Heart left ventricle (tissue), 16 donors: ENCODE data around the gene SNX25. TPM values are rescaled to one million over a fixed set of nuclear protein-coding genes. Genes with fewer than 3 reads are reported as not detected.
A peak's percentile ranks its signal among the peaks of the same experiment; 100 is the strongest.

Source experiments
- ATAC-seq, 4 donors: fragments of 200-7000 bp; cut with Tn5 transposase; one replicate each; pipeline ENCODE4 v1.9.1; 2020 to 2022; ENCODE audit warnings: moderate library complexity in 4 of 4, mild to moderate bottlenecking in 3 of 4, moderate number of reproducible peaks in 1 of 4
- DNase-seq, 5 donors: peaks; one replicate each; pipeline ENCODE4 v3.0.0-alpha.2; 2020
- H3K27ac ChIP-seq, 12 donors: fragments of 200-600 bp; sonication (generic) in 4 of 12; one replicate each; pipeline versions ENCODE4 v1.5.0 to v1.8.0; 2016 to 2022; ENCODE audit warnings: mild to moderate bottlenecking in 2 of 12
- H3K27me3 ChIP-seq, 9 donors: fragments of 200-600 bp; sonication (generic) in 2 of 9; one replicate each; pipeline versions ENCODE4 v1.5.1 to v1.8.0; 2016 to 2022; ENCODE audit warnings: mild to moderate bottlenecking in 3 of 9
- H3K36me3 ChIP-seq, 9 donors: fragments of 200-600 bp; sonication (generic) in 2 of 9; one replicate each; pipeline versions ENCODE4 v1.5.0 to v1.8.0; 2018 to 2022; ENCODE audit warnings: mild to moderate bottlenecking in 2 of 9
- H3K4me1 ChIP-seq, 12 donors: fragments of 200-600 bp; sonication (generic) in 4 of 12; one replicate each; pipeline versions ENCODE4 v1.5.0 to v1.8.0; 2016 to 2022; ENCODE audit warnings: mild to moderate bottlenecking in 3 of 12
- H3K4me3 ChIP-seq, 12 donors: fragments of 200-600 bp; sonication (generic) in 4 of 12; one replicate each; pipeline versions ENCODE4 v1.5.0 to v1.8.0; 2017 to 2022; ENCODE audit warnings: mild to moderate bottlenecking in 9 of 12, moderate library complexity in 4 of 12
- H3K9me3 ChIP-seq, 12 donors: fragments of 200-600 bp; sonication (generic) in 4 of 12; one replicate each; pipeline versions ENCODE4 v1.5.0 to v1.8.0; 2016 to 2022; ENCODE audit warnings: mild to moderate bottlenecking in 1 of 12
- POLR2A ChIP-seq, 2 donors: fragments of 450-650 bp; IDR thresholded peaks; one replicate each; pipeline ENCODE4 v1.6.1; 2017; ENCODE audit warnings: antibody characterized with exemption in 2 of 2, mild to moderate bottlenecking in 2 of 2, moderate library complexity in 2 of 2
- WGBS, 4 donors: extraction: QIAGEN DNeasy Blood & Tissue Kit in 2 of 4; methylation state at CpG; one replicate each; pipeline versions ENCODE4 v1.1.5 to v1.1.7; 2013 to 2018; 5-methylcytosine and 5-hydroxymethylcytosine counted together
- intact Hi-C, 10 donors: fragments of 100-400 bp; cut with DNase I; formaldehyde crosslinking; loops; one replicate each; pipeline versions ENCODE4 v1.11.1 to v1.14.2; 2022
- polyA plus RNA-seq, 2 donors: library from polyadenylated mRNA; stranded (reverse); fragments of 200-250 nt; gene quantifications; one replicate each; pipeline ENCODE4 v1.2.3, GENCODE V29; 2013
- total RNA-seq, 9 donors: library from RNA; depleted of rRNA in 2 of 9; stranded (reverse); fragments of >200 nt in 2 of 9; fragmentation: NEBNext Ultra II Directional in 3 of 9; extraction: Animal tissue kit (Norgen Biotek cat#: 25700) in 3 of 9; gene quantifications; one replicate each; pipeline versions ENCODE4 v1.1.0 to v1.2.4, GENCODE V29; 2016 to 2023
- TF ChIP-seq, protein P1 (sequence below), 12 donors: fragments of 200-600 bp; sonication (generic) in 4 of 12; IDR thresholded peaks; one replicate each; pipeline versions ENCODE4 v1.5.0 to v1.8.0; 2018 to 2022; ENCODE audit warnings: antibody characterized with exemption in 12 of 12, mild to moderate bottlenecking in 5 of 12
- donor health status: ischemic (EF 13 %, LVEDD 7.1; RV severe dilation, severe dysfunction).
- donor health status: healthy with polysubstance abuse.
- donor health status: DM: no; HTN: yes; CAD: no.
- donor health status: DM: no; HTN: no; CAD: no.
- donor health status: ischemic (EF 25% LVEDD 6.9; RV normal size, moderate dysfunction).
- donor health status: ischemic (EF 25% LVEDD 5.7; RV mildly dilated, moderate dysfunction).
- donor health status: healthy.
- donor health status: DM: yes; HTN: yes; CAD: no.
- donor health status: ischemic (EF 35%, LVEDD 5.7; RV mildly dilated, moderate dysfunction).
- donor health status: nonischemic (EF 11% LVEDD 7.7; RV severe dilation, severe dysfunction).
- donor health status: DM: yes; HTN: yes; CAD: no.
- donor health status: PGD.
- donor health status: ischemic (EF 29% LVEDD 5.4; RV normal size, mild dysfunction).
- donor health status: nonischemic (EF 23%, LVEDD 6.1; RV moderate dilation, normal function).

Gene SNX25
- total and polyA plus RNA-seq, 11 donors, result 3.1 to 12.4 (median 10.1) TPM

DNA sequence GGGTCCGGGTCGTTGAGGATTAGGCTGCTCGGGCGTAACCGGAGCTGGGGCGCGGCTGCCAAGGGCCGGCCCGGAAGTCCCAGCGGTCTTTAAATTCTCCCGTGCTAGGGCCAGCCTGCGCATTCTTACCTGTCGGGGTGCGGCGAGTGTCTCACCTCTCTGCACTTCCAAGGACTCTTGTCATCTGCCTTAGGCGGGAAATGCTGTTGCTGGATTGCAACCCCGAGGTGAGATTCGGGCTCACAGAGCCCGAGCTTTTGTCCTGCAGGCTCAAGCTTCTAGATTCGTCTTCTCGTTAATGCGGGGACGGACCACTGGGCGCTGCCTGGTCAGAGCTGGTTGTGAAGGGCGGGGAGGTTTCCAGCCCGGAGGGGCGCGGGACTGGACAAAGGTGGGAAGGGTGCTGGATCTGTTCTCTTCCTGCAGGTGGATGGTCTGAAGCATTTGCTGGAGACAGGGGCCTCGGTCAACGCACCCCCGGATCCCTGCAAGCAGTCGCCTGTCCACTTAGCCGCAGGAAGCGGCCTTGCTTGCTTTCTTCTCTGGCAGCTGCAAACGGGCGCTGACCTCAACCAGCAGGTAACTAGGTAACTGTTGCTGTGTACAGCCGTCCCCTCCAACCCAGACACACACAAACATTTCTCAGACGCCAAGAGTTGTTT lies 187.5 kb downstream of the SNX25 start, which contains the start of gene ANKRD37:
Gene ANKRD37 (plus strand): TSS at position 118 of the 662 bp plus-strand sequence. CDS start 83 bp downstream, at position 201.
- peaks cover 0 to 39% (median 31%) of the 10 kb centered on the region in 9 donors for H3K36me3 ChIP-seq
- H3K4me1 ChIP-seq, result peaks cover 0 to 46% (median 26%) of the 10 kb centered on the region in 12 donors
- H3K9me3 ChIP-seq, result no peaks in the 10 kb centered on the region
- peak within 1 kb of the TSS; percentile 64 to 88 (median 77) for H3K4me3 ChIP-seq
- WGBS, 4 donors, result 3 to 5% (median 4%) methylated on average over 30 to 38 of the region's 38 CpGs
- intact Hi-C loops, result loop anchor here (1.0 to 10.0 kb wide), 9 partner anchors 28 to 198 kb away; partner anchors contain the start of genes UFSP2 (in 4 of the 10), CFAP97 (in 3 of the 10) and SNX25 (in 3 of the 10)
- ATAC-seq, result peak; percentile 7 to 53 (median 28)
- DNase-seq, result peak; percentile 32 to 69 (median 56)
- H3K27ac ChIP-seq, result peak within 1 kb of the TSS; percentile 98 to 100 (median 100)
- TF ChIP-seq POLR2A (IDR thresholded peaks at IDR 0.05), result no peak
- TF ChIP-seq, protein P1, sequence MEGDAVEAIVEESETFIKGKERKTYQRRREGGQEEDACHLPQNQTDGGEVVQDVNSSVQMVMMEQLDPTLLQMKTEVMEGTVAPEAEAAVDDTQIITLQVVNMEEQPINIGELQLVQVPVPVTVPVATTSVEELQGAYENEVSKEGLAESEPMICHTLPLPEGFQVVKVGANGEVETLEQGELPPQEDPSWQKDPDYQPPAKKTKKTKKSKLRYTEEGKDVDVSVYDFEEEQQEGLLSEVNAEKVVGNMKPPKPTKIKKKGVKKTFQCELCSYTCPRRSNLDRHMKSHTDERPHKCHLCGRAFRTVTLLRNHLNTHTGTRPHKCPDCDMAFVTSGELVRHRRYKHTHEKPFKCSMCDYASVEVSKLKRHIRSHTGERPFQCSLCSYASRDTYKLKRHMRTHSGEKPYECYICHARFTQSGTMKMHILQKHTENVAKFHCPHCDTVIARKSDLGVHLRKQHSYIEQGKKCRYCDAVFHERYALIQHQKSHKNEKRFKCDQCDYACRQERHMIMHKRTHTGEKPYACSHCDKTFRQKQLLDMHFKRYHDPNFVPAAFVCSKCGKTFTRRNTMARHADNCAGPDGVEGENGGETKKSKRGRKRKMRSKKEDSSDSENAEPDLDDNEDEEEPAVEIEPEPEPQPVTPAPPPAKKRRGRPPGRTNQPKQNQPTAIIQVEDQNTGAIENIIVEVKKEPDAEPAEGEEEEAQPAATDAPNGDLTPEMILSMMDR (IDR thresholded peaks at IDR 0.05), result no peak
- H3K27me3 ChIP-seq, result no peaks in the 10 kb centered on the region

DNA sequence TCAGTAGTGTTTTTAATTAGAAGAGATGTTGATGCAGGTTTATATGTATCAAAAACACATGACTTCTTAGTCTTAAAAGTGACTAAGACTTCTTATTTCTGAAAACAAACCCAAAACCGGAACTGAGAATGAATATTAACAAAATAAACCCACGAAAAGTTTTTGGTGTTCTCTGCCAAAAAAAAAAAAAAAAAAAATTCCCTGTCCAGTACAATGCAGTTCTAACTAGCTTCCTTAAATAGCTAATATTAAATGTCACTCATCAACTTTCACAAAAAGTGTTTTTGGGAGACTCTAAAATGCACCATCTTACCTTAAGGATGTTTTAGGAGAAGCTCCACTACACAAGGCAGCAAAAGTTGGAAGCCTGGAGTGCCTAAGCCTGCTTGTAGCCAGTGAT lies 189.2 kb downstream of the SNX25 start:
- Histone ChIP-seq H3K9me3 (no peaks in the 10 kb centered on the region), H3K4me1 (peaks cover 0 to 46% (median 26%) of the 10 kb centered on the region in 12 donors), H3K27me3 (no peaks in the 10 kb centered on the region), H3K36me3 (peaks cover 0 to 56% (median 48%) of the 10 kb centered on the region in 9 donors), H3K27ac (peak overlapping the region in 3 of 12 donors; percentile 5 to 100 (median 21)), H3K4me3 (no peak overlapping the region)
- ATAC-seq (no peak), DNase-seq (no peak)
- WGBS, 4 donors, result 31 to 52% (median 38%) methylated on average over 2 of the region's 2 CpGs
- intact Hi-C loops, result loop anchor here in 7 of 10 donors (5.0 to 10.0 kb wide), 5 partner anchors 184 to 196 kb away; partner anchors contain the start of genes SNX25 (in 3 of the 7) and CFAP97 (in 2 of the 7)
- TF ChIP-seq, protein P1 (IDR thresholded peaks at IDR 0.05), result no peak
- no peak for TF ChIP-seq POLR2A (IDR thresholded peaks at IDR 0.05)

DNA sequence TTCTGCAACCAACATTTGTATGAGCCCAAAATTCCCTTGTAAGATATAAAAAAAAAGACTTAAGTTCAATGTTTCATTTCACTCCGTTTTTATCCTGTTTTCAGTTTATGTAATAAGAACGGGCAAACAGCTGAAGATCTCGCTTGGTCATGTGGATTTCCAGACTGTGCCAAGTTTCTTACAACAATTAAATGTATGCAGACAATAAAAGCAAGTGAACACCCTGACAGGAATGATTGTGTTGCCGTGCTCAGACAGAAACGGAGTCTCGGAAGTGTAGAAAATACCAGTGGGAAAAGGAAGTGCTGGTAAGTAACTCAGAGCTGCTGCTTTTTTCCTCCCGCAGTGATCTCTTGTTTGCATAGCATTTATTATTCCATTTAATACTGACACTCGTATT lies 190.1 kb downstream of the SNX25 start:
- Histone ChIP-seq H3K27me3 (no peaks in the 10 kb centered on the region), H3K36me3 (peaks cover 0 to 65% (median 55%) of the 10 kb centered on the region in 9 donors), H3K4me1 (peaks cover 0 to 45% (median 26%) of the 10 kb centered on the region in 12 donors), H3K4me3 (no peak overlapping the region), H3K9me3 (no peaks in the 10 kb centered on the region), H3K27ac (peak overlapping the region in 1 of 12 donors; percentile 16)
- DNase-seq (no peak), ATAC-seq (no peak)
- intact Hi-C loops, result loop anchor here in 7 of 10 donors (5.0 to 10.0 kb wide), 5 partner anchors 185 to 195 kb away; partner anchors contain the start of genes SNX25 (in 3 of the 7) and CFAP97 (in 2 of the 7)
- 52 to 61% (median 55%) methylated on average over 8 of the region's 8 CpGs for WGBS, 4 donors
- no peak for TF ChIP-seq POLR2A (IDR thresholded peaks at IDR 0.05)
- TF ChIP-seq, protein P1 (IDR thresholded peaks at IDR 0.05), result no peak

DNA sequence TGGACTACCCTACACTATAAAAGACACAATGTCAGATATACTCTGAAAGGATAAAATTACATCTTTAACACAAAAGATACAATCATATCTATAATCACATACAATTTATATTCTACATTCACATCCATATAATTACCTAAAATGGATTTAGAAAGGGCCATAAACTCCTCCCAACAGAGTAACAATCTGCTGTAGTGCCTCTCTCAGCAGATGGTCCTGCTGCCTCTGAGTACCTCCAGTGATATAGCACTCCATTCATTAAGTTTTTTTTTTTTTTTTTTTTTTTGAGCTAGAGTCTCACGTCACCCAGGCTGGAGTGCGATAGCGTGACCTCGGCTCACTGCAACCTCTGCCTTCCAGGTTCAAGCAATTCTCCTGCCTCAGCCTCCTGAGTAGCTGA lies 194.6 kb downstream of the SNX25 start:
- intact Hi-C loops, result no loop called here
- Histone ChIP-seq H3K36me3 (peaks cover 0 to 100% (median 94%) of the 10 kb centered on the region in 9 donors), H3K27ac (no peak overlapping the region), H3K27me3 (no peaks in the 10 kb centered on the region), H3K9me3 (no peaks in the 10 kb centered on the region), H3K4me3 (no peak overlapping the region), H3K4me1 (peaks cover 0 to 13% (median 5%) of the 10 kb centered on the region in 12 donors)
- TF ChIP-seq POLR2A (IDR thresholded peaks at IDR 0.05), result no peak
- TF ChIP-seq, protein P1 (IDR thresholded peaks at IDR 0.05), result no peak
- WGBS, 4 donors, result 92 to 96% (median 93%) methylated on average over 4 of the region's 4 CpGs
- DNase-seq, result no peak
- ATAC-seq, result no peak
